ENCODE measurements around the gene AK1. TPM values are rescaled to one million over a fixed set of nuclear protein-coding genes. Genes with fewer than 3 reads are reported as not detected.

The AK1 gene
- total and polyA plus RNA-seq, 9 of the 15 experiments (the other 6 are each of a cell fraction or from before 2014, with no cell fraction given): 10.1 to 71.8 (median 39.0) TPM

GRCh38 chr9:127917603-127918002 lies 40.1 kb upstream of the AK1 start (continued):
- TF ChIP-seq ZNF407 (IDR thresholded peaks at IDR 0.05; ENCODE audit: low read depth): no peak
- no peak for TF ChIP-seq LCOR (CRISPR knock-in tag; IDR thresholded peaks at IDR 0.05)
- TF ChIP-seq ELF4 (CRISPR knock-in tag; IDR thresholded peaks at IDR 0.05): no peak
- no peak for TF ChIP-seq NCOA2 (IDR thresholded peaks at IDR 0.05; ENCODE audit: partially characterized antibody in 2 of 2)
- TF ChIP-seq ATF6 (CRISPR knock-in tag; IDR thresholded peaks at IDR 0.05): no peak
- no peak for TF ChIP-seq NFYB (IDR thresholded peaks at IDR 0.05; ENCODE audit: extremely low read depth, insufficient read length)
- no peak for TF ChIP-seq USF1 (CRISPR knock-in tag; IDR thresholded peaks at IDR 0.05)
- no peak for TF ChIP-seq ZNF766 (CRISPR knock-in tag; conservative IDR thresholded peaks at IDR 0.05)
- no peak for TF ChIP-seq GTF2F1 (IDR thresholded peaks at IDR 0.05; ENCODE audit: low read depth, low read length)
